Measurements from ENCODE around the gene PLD4.

Gene PLD4

DNA sequence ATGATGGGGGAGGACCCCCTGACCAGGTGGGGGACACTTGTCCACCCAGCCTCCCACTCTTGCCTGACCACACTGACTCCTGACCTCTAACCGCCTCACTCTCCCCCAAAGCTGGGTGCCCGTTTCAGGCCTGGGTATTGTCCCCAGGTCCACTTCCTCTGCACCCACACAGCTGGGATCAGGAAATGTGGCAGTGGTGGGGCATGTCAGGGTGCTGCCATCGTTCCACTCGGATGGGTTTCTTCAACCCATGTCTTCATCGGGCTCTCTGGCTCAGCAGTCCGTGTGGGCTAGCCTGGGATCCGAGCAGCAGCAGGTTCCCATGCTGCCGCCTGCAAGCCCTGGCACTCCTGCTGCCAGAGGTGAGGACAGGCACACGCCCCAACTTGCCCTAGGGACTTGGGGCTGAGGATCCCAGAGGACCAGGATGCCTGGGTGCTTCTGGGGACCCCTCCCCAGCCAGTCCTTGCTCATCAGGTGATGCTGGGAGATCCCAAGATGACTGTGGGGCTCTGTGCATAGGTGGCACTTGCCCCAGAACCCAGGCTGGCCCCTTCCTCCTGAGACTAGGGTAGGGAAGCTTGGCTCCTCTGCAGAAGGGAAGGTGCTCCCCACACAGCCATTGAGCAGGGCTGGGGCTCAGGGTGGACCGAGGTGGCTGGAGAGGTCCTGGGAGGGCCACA lies 58.0 kb downstream of the PLD4 start:
- Histone ChIP-seq H3K27me3 (ENCODE audit: control insufficient read depth, insufficient read depth, low read length) (peaks cover 38% of the 10 kb centered on the region), H3K4me1 (ENCODE audit: control insufficient read depth, insufficient read depth, low read length) (peaks cover 17% of the 10 kb centered on the region; the same call in 1 of the 2 replicates), H3K27ac (ENCODE audit: low read depth, low read length) (no peak overlapping the region), H3K9ac (ENCODE audit: low read length) (no peak overlapping the region), H3K4me3 (ENCODE audit: low read depth, low read length) (no peak overlapping the region), H3K9me3 (ENCODE audit: control insufficient read depth, insufficient read depth, low read depth, low read length) (no peaks in the 10 kb centered on the region), H3K36me3 (ENCODE audit: control insufficient read depth, insufficient read depth, low read length) (no peaks in the 10 kb centered on the region)
